HG03378 (cell line): ENCODE results near the gene MAP4K1.
"Not testable (repeated sequence)": the region's sequence is repeated elsewhere in the genome, so short reads cannot be mapped to it uniquely, and the experiment has no call there.

Experiments
- ATAC-seq: cut with Tn5 transposase; IDR thresholded peaks from one replicate; pipeline ENCODE4 v1.9.1; 2021; ENCODE audit warnings: mild to moderate bottlenecking, moderate library complexity; ENCODE audit not compliant: unreplicated experiment

Gene MAP4K1

GRCh38 chr19:38629568-38629967, 11.8 kb upstream of the MAP4K1 start:
- no peak for ATAC-seq

GRCh38 chr19:38626401-38626800, 8.6 kb upstream of the MAP4K1 start:
- no peak for ATAC-seq

GRCh38 chr19:38624822-38625221, 7.1 kb upstream of the MAP4K1 start:
- ATAC-seq, result no peak

- ATAC-seq, result no peak
Observed at GRCh38 chr19:38619361-38620174, 1.8 kb upstream of the MAP4K1 start.

GRCh38 chr19:38618590-38619360, 1.0 kb upstream of the MAP4K1 start, which contains the start of gene EIF3K:
EIF3K (plus strand) TSS chr19:38619188; CDS start chr19:38619269, 81 bp downstream.
- ATAC-seq, result peak; percentile 47

- ATAC-seq, result no peak
Observed at GRCh38 chr19:38617283-38617763, 430 bp downstream of the MAP4K1 start.

GRCh38 chr19:38616265-38616664, 1.5 kb downstream of the MAP4K1 start:
- ATAC-seq, result no peak

GRCh38 chr19:38615007-38615581, 2.7 kb downstream of the MAP4K1 start:
- ATAC-seq, result no peak

GRCh38 chr19:38614289-38614688, 3.5 kb downstream of the MAP4K1 start:
- no peak for ATAC-seq

GRCh38 chr19:38606131-38606530, 11.6 kb downstream of the MAP4K1 start:
- no peak for ATAC-seq

GRCh38 chr19:38602856-38603255, 14.9 kb downstream of the MAP4K1 start:
- ATAC-seq, result not testable (repeated sequence)

- ATAC-seq, result no peak
Observed at GRCh38 chr19:38599722-38600121, 18.0 kb downstream of the MAP4K1 start.

- no peak for ATAC-seq
Observed at GRCh38 chr19:38597075-38597474, 20.7 kb downstream of the MAP4K1 start.

- no peak for ATAC-seq
Observed at GRCh38 chr19:38596057-38596981, 21.4 kb downstream of the MAP4K1 start.

GRCh38 chr19:38592940-38593339, 24.8 kb downstream of the MAP4K1 start:
- ATAC-seq, result no peak

GRCh38 chr19:38588041-38588440, 29.7 kb downstream of the MAP4K1 start:
- no peak for ATAC-seq

- no peak for ATAC-seq
Observed at GRCh38 chr19:38587562-38587961, 30.2 kb downstream of the MAP4K1 start.

- ATAC-seq, result no peak
Observed at GRCh38 chr19:38583985-38584305, 33.8 kb downstream of the MAP4K1 start.

GRCh38 chr19:38583219-38583984, 34.4 kb downstream of the MAP4K1 start:
- no peak for ATAC-seq

- no peak for ATAC-seq
Observed at GRCh38 chr19:38580080-38580479, 37.7 kb downstream of the MAP4K1 start.
